Measurements from ENCODE around the gene SEPTIN1.

SEPTIN1 gene

GRCh38 chr16:30394592-30395154 lies 12.3 kb upstream of the SEPTIN1 start:
- TF ChIP-seq CTCF (IDR thresholded peaks at IDR 0.05; ENCODE audit: borderline replicate concordance, insufficient read depth, low read depth, low read length): no peak
- H3K4me3 ChIP-seq (ENCODE audit: low read depth, low read length): peak overlapping the region; percentile 73

- TF ChIP-seq CTCF (IDR thresholded peaks at IDR 0.05; ENCODE audit: borderline replicate concordance, insufficient read depth, low read depth, low read length): no peak
- H3K4me3 ChIP-seq (ENCODE audit: low read depth, low read length): no peak overlapping the region
Measured at GRCh38 chr16:30383521-30383920, 1.2 kb upstream of the SEPTIN1 start.

GRCh38 chr16:30381291-30382041 lies 895 bp downstream of the SEPTIN1 start:
- TF ChIP-seq CTCF (IDR thresholded peaks at IDR 0.05; ENCODE audit: borderline replicate concordance, insufficient read depth, low read depth, low read length): no peak
- H3K4me3 ChIP-seq (ENCODE audit: low read depth, low read length): peak overlapping the region; percentile 59

GRCh38 chr16:30380803-30381208 lies 1.6 kb downstream of the SEPTIN1 start:
- TF ChIP-seq CTCF (IDR thresholded peaks at IDR 0.05; ENCODE audit: borderline replicate concordance, insufficient read depth, low read depth, low read length): no peak
- no peak overlapping the region for H3K4me3 ChIP-seq (ENCODE audit: low read depth, low read length)

- TF ChIP-seq CTCF (IDR thresholded peaks at IDR 0.05; ENCODE audit: borderline replicate concordance, insufficient read depth, low read depth, low read length): no peak
- H3K4me3 ChIP-seq (ENCODE audit: low read depth, low read length): no peak overlapping the region
Measured at GRCh38 chr16:30380072-30380802, 2.1 kb downstream of the SEPTIN1 start.

GRCh38 chr16:30379158-30379783 lies 3.1 kb downstream of the SEPTIN1 start:
- peak overlapping the region; percentile 29 for H3K4me3 ChIP-seq (ENCODE audit: low read depth, low read length)
- no peak for TF ChIP-seq CTCF (IDR thresholded peaks at IDR 0.05; ENCODE audit: borderline replicate concordance, insufficient read depth, low read depth, low read length)

Data from GM12875 (cell line).